GM23338 (cell line): ENCODE measurements around the gene DGKD. TPM values are rescaled to one million over a fixed set of nuclear protein-coding genes. Genes with fewer than 3 reads are reported as not detected.

Experiments
- ATAC-seq: fragments of 200-7000 bp; cut with Tn5 transposase; 3 replicates; pipeline ENCODE4 v1.9.1; 2020
- DNase-seq: peaks from one replicate; pipeline ENCODE4 v3.0.0-alpha.2; 2015; ENCODE audit warnings: low spot score
- H2AFZ ChIP-seq: fragments of 200-600 bp; sonication (generic); 2 replicates; pipeline ENCODE4 v1.8.0; 2016; ENCODE audit warnings: antibody characterized with exemption, mild to moderate bottlenecking, moderate library complexity
- H3F3A ChIP-seq: fragments of 200-600 bp; sonication (generic); replicated peaks from 2 replicates; pipeline ENCODE4 v1.8.0; 2017; ENCODE audit warnings: antibody characterized with exemption, mixed run types, low read depth
- H3K27ac ChIP-seq: fragments of 200-600 bp; sonication (generic); 2 replicates; pipeline ENCODE4 v1.6.1; 2016; ENCODE audit warnings: low read depth
- H3K27me3 ChIP-seq: fragments of 200-600 bp; sonication (generic); 2 replicates; pipeline ENCODE4 v1.8.0; 2016; ENCODE audit warnings: mild to moderate bottlenecking, mixed run types, moderate library complexity; ENCODE audit not compliant: insufficient read depth
- H3K36me3 ChIP-seq: fragments of 200-600 bp; sonication (generic); 2 replicates; pipeline ENCODE4 v1.8.0; 2016; ENCODE audit warnings: mild to moderate bottlenecking; ENCODE audit not compliant: insufficient read depth
- H3K4me1 ChIP-seq: fragments of 200-600 bp; sonication (generic); 2 replicates; pipeline ENCODE4 v1.8.0; 2016; ENCODE audit warnings: mild to moderate bottlenecking, moderate library complexity; ENCODE audit not compliant: insufficient read depth
- H3K4me2 ChIP-seq: fragments of 200-600 bp; sonication (generic); 2 replicates; pipeline ENCODE4 v1.7.1; 2017; ENCODE audit warnings: mixed run types
- H3K4me3 ChIP-seq: fragments of 200-600 bp; sonication (generic); 2 replicates; pipeline ENCODE4 v1.6.1; 2016; ENCODE audit warnings: mixed run types
- H3K79me2 ChIP-seq: fragments of 200-600 bp; sonication (generic); replicated peaks from 2 replicates; pipeline ENCODE4 v1.8.0; 2017; ENCODE audit warnings: mild to moderate bottlenecking; ENCODE audit not compliant: insufficient read depth
- H3K9me2 ChIP-seq: fragments of 200-600 bp; sonication (generic); 2 replicates; pipeline ENCODE4 v1.8.0; 2017; ENCODE audit not compliant: insufficient read depth
- H4K20me1 ChIP-seq: fragments of 200-600 bp; sonication (generic); replicated peaks from 2 replicates; pipeline ENCODE4 v1.8.0; 2017; ENCODE audit warnings: mild to moderate bottlenecking; ENCODE audit not compliant: insufficient read depth
- H3K27ac Mint-ChIP-seq: 2 replicates; pipeline ENCODE4 v1.8.0; 2020; ENCODE audit warnings: inconsistent platforms, mild to moderate bottlenecking, moderate library complexity, mixed read lengths
- H3K27me3 Mint-ChIP-seq: 3 replicates; pipeline ENCODE4 v1.8.0; 2022; ENCODE audit warnings: low read depth, mild to moderate bottlenecking, moderate library complexity, mixed read lengths, inconsistent platforms; ENCODE audit not compliant: insufficient read depth, poor library complexity
- H3K36me3 Mint-ChIP-seq: 3 replicates; pipeline ENCODE4 v1.8.0; 2021; ENCODE audit warnings: low read depth, mild to moderate bottlenecking, inconsistent platforms, moderate library complexity, mixed read lengths
- H3K4me1 Mint-ChIP-seq: 3 replicates; pipeline ENCODE4 v1.8.0; 2020; ENCODE audit warnings: mild to moderate bottlenecking, inconsistent platforms, mixed read lengths
- H3K4me3 Mint-ChIP-seq: 3 replicates; pipeline ENCODE4 v1.8.0; 2021; ENCODE audit warnings: moderate library complexity, mild to moderate bottlenecking, inconsistent platforms, mixed read lengths
- H3K9me3 Mint-ChIP-seq: 3 replicates; pipeline ENCODE4 v1.8.0; 2020; ENCODE audit warnings: moderate library complexity, mild to moderate bottlenecking, inconsistent platforms, mixed read lengths
- CREB1 ChIP-seq: fragments of 250-450 bp; sonication (Bioruptor Pico); IDR thresholded peaks from 2 replicates; pipeline ENCODE4 v1.5.0; 2020; ENCODE audit warnings: low read depth, mild to moderate bottlenecking, moderate library complexity
- EZH2 ChIP-seq: fragments of 200-600 bp; sonication (generic); IDR thresholded peaks from one replicate; pipeline ENCODE4 v1.8.0; 2017; ENCODE audit warnings: antibody characterized with exemption, mild to moderate bottlenecking, low read depth; ENCODE audit not compliant: unreplicated experiment
- EZH2phosphoT487 ChIP-seq: fragments of 200-600 bp; sonication (generic); IDR thresholded peaks from one replicate; pipeline ENCODE4 v1.8.1; 2018; ENCODE audit warnings: antibody characterized with exemption; ENCODE audit not compliant: unreplicated experiment
- NANOG ChIP-seq: IDR thresholded peaks from 2 replicates; pipeline ENCODE4 v1.6.1; 2016; ENCODE audit warnings: antibody characterized with exemption, borderline replicate concordance
- POLR2AphosphoS5 ChIP-seq: IDR thresholded peaks from 2 replicates; pipeline ENCODE4 v1.6.1; 2016; ENCODE audit warnings: antibody characterized with exemption, low read depth
- STAT1 ChIP-seq: IDR thresholded peaks from one replicate; pipeline ENCODE4 v1.6.1; 2016; ENCODE audit warnings: antibody characterized with exemption; ENCODE audit not compliant: unreplicated experiment
- ZNF331 ChIP-seq: fragments of 250-450 bp; sonication (Bioruptor Pico); IDR thresholded peaks from 2 replicates; pipeline ENCODE4 v1.5.0; 2020; ENCODE audit warnings: low read depth, mild to moderate bottlenecking, moderate library complexity
- ZNF462 ChIP-seq: fragments of 250-450 bp; sonication (Bioruptor Pico); IDR thresholded peaks from 2 replicates; pipeline ENCODE4 v1.5.0; 2020; ENCODE audit warnings: mild to moderate bottlenecking, moderate library complexity
- polyA plus RNA-seq: library from polyadenylated mRNA; unstranded; fragments of >200 nt; fragmentation: Nextera tagmentation; extraction: Ambion mirVana; gene quantifications from 2 replicates; pipeline ENCODE4 v1.2.1, GENCODE V29; 2016
- total RNA-seq: library from RNA; depleted of rRNA; stranded (reverse); fragments of >200 nt; shearing (Covaris generic); gene quantifications from 2 replicates; pipeline ENCODE4 v1.2.3, GENCODE V29; 2014
- TF ChIP-seq, protein P1 (sequence below), 2 experiments: fragments of 200-600 bp in 1 of 2; sonication (generic) in 1 of 2; conservative IDR thresholded peaks; 2 replicates each; pipeline versions ENCODE4 v1.5.1 to v1.6.1; 2016 to 2017; ENCODE audit warnings: antibody characterized with exemption in 2 of 2, low read depth in 2 of 2, mild to moderate bottlenecking in 2 of 2, moderate library complexity in 1 of 2
- TF ChIP-seq, protein P2 (sequence below): IDR thresholded peaks from one replicate; pipeline ENCODE4 v1.6.1; 2018; ENCODE audit warnings: antibody characterized with exemption; ENCODE audit not compliant: unreplicated experiment
- TF ChIP-seq, protein P3 (sequence below): IDR thresholded peaks from 2 replicates; pipeline ENCODE4 v1.6.1; 2016; ENCODE audit warnings: antibody characterized with exemption

Gene DGKD
- total and polyA plus RNA-seq, 2 experiments from 2014 or later, result 11.1 to 23.4 TPM

GRCh38 chr2:233464056-233464455 lies 109.8 kb downstream of the DGKD start (continued):
- TF ChIP-seq, protein P1, sequence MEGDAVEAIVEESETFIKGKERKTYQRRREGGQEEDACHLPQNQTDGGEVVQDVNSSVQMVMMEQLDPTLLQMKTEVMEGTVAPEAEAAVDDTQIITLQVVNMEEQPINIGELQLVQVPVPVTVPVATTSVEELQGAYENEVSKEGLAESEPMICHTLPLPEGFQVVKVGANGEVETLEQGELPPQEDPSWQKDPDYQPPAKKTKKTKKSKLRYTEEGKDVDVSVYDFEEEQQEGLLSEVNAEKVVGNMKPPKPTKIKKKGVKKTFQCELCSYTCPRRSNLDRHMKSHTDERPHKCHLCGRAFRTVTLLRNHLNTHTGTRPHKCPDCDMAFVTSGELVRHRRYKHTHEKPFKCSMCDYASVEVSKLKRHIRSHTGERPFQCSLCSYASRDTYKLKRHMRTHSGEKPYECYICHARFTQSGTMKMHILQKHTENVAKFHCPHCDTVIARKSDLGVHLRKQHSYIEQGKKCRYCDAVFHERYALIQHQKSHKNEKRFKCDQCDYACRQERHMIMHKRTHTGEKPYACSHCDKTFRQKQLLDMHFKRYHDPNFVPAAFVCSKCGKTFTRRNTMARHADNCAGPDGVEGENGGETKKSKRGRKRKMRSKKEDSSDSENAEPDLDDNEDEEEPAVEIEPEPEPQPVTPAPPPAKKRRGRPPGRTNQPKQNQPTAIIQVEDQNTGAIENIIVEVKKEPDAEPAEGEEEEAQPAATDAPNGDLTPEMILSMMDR (conservative IDR thresholded peaks at IDR 0.05; ENCODE audit: low read depth in 2 of 2), result no peak
- TF ChIP-seq STAT1 (no peak), CREB1 (no peak)

DNA sequence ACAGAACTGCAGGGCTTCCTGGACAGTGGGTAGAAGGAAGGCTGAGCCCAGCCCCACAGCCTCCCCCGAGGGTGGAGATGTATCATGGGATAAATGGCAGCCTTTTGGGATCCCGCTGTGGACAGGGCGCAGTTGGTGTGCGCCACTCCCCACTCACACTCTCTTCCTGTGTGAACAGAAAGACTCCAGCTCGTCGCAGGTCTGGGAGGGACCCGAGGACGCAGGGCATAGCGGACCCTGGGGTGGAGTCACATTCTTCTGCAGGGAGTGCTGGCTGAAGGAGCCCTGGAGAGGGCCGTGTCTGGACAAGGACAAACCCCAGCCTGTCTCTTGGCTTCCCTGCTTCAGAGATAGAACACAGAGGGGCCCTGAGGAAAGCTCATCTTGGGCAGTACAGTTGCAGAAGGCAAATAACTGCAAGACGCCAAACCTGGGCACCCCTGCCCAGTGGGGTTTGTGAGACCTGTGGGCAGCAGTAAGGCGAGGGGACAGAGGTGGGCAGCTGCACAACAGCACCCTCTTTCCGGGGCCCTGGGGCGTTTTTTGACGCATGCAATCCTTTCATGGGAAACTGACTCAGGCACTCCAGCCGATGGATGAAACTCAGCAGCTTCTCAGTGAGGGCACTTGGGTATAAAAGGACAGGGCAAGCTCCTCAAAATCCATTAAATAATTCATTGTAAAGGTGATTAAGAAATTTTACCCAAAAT lies 110.4 kb downstream of the DGKD start:
- TF ChIP-seq ZNF462 (CRISPR knock-in tag), result no peak
- TF ChIP-seq, protein P2, sequence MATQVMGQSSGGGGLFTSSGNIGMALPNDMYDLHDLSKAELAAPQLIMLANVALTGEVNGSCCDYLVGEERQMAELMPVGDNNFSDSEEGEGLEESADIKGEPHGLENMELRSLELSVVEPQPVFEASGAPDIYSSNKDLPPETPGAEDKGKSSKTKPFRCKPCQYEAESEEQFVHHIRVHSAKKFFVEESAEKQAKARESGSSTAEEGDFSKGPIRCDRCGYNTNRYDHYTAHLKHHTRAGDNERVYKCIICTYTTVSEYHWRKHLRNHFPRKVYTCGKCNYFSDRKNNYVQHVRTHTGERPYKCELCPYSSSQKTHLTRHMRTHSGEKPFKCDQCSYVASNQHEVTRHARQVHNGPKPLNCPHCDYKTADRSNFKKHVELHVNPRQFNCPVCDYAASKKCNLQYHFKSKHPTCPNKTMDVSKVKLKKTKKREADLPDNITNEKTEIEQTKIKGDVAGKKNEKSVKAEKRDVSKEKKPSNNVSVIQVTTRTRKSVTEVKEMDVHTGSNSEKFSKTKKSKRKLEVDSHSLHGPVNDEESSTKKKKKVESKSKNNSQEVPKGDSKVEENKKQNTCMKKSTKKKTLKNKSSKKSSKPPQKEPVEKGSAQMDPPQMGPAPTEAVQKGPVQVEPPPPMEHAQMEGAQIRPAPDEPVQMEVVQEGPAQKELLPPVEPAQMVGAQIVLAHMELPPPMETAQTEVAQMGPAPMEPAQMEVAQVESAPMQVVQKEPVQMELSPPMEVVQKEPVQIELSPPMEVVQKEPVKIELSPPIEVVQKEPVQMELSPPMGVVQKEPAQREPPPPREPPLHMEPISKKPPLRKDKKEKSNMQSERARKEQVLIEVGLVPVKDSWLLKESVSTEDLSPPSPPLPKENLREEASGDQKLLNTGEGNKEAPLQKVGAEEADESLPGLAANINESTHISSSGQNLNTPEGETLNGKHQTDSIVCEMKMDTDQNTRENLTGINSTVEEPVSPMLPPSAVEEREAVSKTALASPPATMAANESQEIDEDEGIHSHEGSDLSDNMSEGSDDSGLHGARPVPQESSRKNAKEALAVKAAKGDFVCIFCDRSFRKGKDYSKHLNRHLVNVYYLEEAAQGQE, result no peak
- TF ChIP-seq NANOG, result no peak
- no peak for TF ChIP-seq ZNF331 (CRISPR knock-in tag)
- TF ChIP-seq, protein P3, sequence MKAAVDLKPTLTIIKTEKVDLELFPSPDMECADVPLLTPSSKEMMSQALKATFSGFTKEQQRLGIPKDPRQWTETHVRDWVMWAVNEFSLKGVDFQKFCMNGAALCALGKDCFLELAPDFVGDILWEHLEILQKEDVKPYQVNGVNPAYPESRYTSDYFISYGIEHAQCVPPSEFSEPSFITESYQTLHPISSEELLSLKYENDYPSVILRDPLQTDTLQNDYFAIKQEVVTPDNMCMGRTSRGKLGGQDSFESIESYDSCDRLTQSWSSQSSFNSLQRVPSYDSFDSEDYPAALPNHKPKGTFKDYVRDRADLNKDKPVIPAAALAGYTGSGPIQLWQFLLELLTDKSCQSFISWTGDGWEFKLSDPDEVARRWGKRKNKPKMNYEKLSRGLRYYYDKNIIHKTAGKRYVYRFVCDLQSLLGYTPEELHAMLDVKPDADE, result no peak
- TF ChIP-seq STAT1, result no peak
- no peak for TF ChIP-seq EZH2
- TF ChIP-seq EZH2phosphoT487, result no peak
- TF ChIP-seq CREB1, result no peak
- no peak for TF ChIP-seq POLR2AphosphoS5
- no peaks in the 10 kb centered on the region for H4K20me1 ChIP-seq
- no peak for DNase-seq
- Mint-ChIP-seq H3K27me3 (peaks cover 7% of the 10 kb centered on the region), H3K4me3 (no peak overlapping the region), H3K9me3 (peaks cover 2% of the 10 kb centered on the region; the same call in 1 of the 3 replicates), H3K27ac (no peak overlapping the region; the same call in 1 of the 2 replicates), H3K36me3 (peaks cover 43% of the 10 kb centered on the region), H3K4me1 (no peaks in the 10 kb centered on the region; the same call in 2 of the 3 replicates)
- H3K79me2 ChIP-seq, result no peaks in the 10 kb centered on the region
- no peak overlapping the region for H3K4me2 ChIP-seq
- H3K4me1 ChIP-seq, result no peaks in the 10 kb centered on the region
- 0 out of 2 replicates have a peak, but pooled peaks cover 3% of the 10 kb centered on the region for H3K36me3 ChIP-seq
- H3K4me3 ChIP-seq, result no peak overlapping the region
- ATAC-seq, result no peak
- no peaks in the 10 kb centered on the region for H3K9me2 ChIP-seq
- no peak overlapping the region for H2AFZ ChIP-seq
- no peaks in the 10 kb centered on the region for H3K27me3 ChIP-seq
- H3K27ac ChIP-seq, result no peak overlapping the region
- H3F3A ChIP-seq, result no peaks in the 10 kb centered on the region
